GM12878 (cell line): Measurements from ENCODE around the gene RETREG2. TPM values are rescaled to one million over a fixed set of nuclear protein-coding genes. Genes with fewer than 3 reads are reported as not detected.

ENCODE experiments used
- ATAC-seq: fragments of 200-7000 bp; cut with Tn5 transposase; 3 replicates; pipeline ENCODE4 v1.9.1; 2020; ENCODE audit warnings: mild to moderate bottlenecking, moderate library complexity
- BruUV-seq: library from RNA; stranded (reverse); fragments of 400-500 nt; replicated peaks from 2 replicates; lab custom pipeline; 2021; lab: Mats Ljungman, UMichigan
- CTCF ChIA-PET: fragments of 300-600 bp; sonication (Branson Sonifier 250); formaldehyde crosslinking; extraction: SDS; loops from one replicate; lab custom pipeline; 2021; ENCODE audit warnings: inconsistent platforms; lab: Yijun Ruan, JAX
- POLR2A ChIA-PET: fragments of 350-600 bp; formaldehyde crosslinking; extraction: SDS; loops from one replicate; lab custom pipeline; 2021; ENCODE audit warnings: inconsistent platforms; lab: Charles Lee
- RAD21 ChIA-PET: fragments of 300-600 bp; sonication (Branson Sonifier 250); formaldehyde crosslinking; loops from one replicate; lab custom pipeline; 2023; ENCODE audit warnings: antibody characterized with exemption; ENCODE audit not compliant: unreplicated experiment; lab: Charles Lee
- SMC1A ChIA-PET: fragments of 300-600 bp; sonication (Branson Sonifier 250); formaldehyde crosslinking; loops from one replicate; lab custom pipeline; 2023; ENCODE audit not compliant: unreplicated experiment, uncharacterized antibody; lab: Charles Lee
- DNase-seq: peaks from one replicate; pipeline ENCODE4 v3.0.0-alpha.2; 2011; ENCODE audit warnings: low read depth, low spot score
- FAIRE-seq: peaks from 3 replicates; lab custom pipeline; 2011; peaks lifted over from hg19 to GRCh38; lab: Jason Lieb, UNC
- H2AFZ ChIP-seq: 2 replicates; pipeline ENCODE4 v1.6.0; 2011; ENCODE audit warnings: low read depth, low read length, control low read depth; ENCODE audit not compliant: control insufficient read depth
- H3K27ac ChIP-seq: 2 replicates; pipeline ENCODE4 v1.5.1; 2011; ENCODE audit warnings: control low read depth; ENCODE audit not compliant: control insufficient read depth, insufficient read depth
- H3K27me3 ChIP-seq, 2 experiments: replicated peaks in 1 of 2; 2 replicates each; pipeline versions ENCODE4 v1.6.0 to v1.6.1; 2011; ENCODE audit warnings: low read length in 1 of 2; ENCODE audit not compliant: control insufficient read depth in 2 of 2, insufficient read depth in 2 of 2
- H3K36me3 ChIP-seq, 2 experiments: 2 replicates each; pipeline ENCODE4 v1.5.1; 2011; ENCODE audit warnings: low read length in 1 of 2; ENCODE audit not compliant: control insufficient read depth in 2 of 2, insufficient read depth in 2 of 2
- H3K4me1 ChIP-seq: 2 replicates; pipeline ENCODE4 v1.6.1; 2011; ENCODE audit warnings: mild to moderate bottlenecking, low read length, moderate library complexity, mixed read lengths; ENCODE audit not compliant: control insufficient read depth, insufficient read depth
- H3K4me2 ChIP-seq: 2 replicates; pipeline ENCODE4 v1.6.0; 2011; ENCODE audit warnings: control low read depth; ENCODE audit not compliant: control insufficient read depth, insufficient read depth
- H3K4me3 ChIP-seq: fragments of 200-600 bp; sonication (generic); 2 replicates; pipeline ENCODE4 v1.5.1; 2016
- H3K79me2 ChIP-seq: 2 replicates; pipeline ENCODE4 v1.6.0; 2011; ENCODE audit warnings: low read length; ENCODE audit not compliant: control insufficient read depth, insufficient read depth
- H3K9ac ChIP-seq: 2 replicates; pipeline ENCODE4 v1.8.0; 2011; ENCODE audit warnings: low read length, control low read depth, mixed read lengths; ENCODE audit not compliant: control insufficient read depth, insufficient read depth
- H3K9me3 ChIP-seq: replicated peaks from 3 replicates; pipeline ENCODE4 v1.5.1; 2011; ENCODE audit warnings: mild to moderate bottlenecking, low read length; ENCODE audit not compliant: control insufficient read depth, insufficient read depth
- H4K20me1 ChIP-seq: 2 replicates; pipeline ENCODE4 v1.6.0; 2011; ENCODE audit not compliant: control insufficient read depth, insufficient read depth
- BCL11A ChIP-seq: IDR thresholded peaks from 2 replicates; pipeline ENCODE4 v1.6.1; 2011; ENCODE audit warnings: low read depth, low read length
- ELK1 ChIP-seq: IDR thresholded peaks from 2 replicates; pipeline ENCODE4 v1.6.1; 2012; ENCODE audit warnings: low read depth, low read length, improper control_type of control experiment
- HDGF ChIP-seq: fragments of 450-650 bp; IDR thresholded peaks from 2 replicates; pipeline ENCODE4 v1.6.1; 2016; ENCODE audit warnings: antibody characterized with exemption
- NR2C1 ChIP-seq: fragments of 450-650 bp; IDR thresholded peaks from 2 replicates; pipeline ENCODE4 v1.6.1; 2017; ENCODE audit warnings: antibody characterized with exemption, mild to moderate bottlenecking, moderate library complexity
- POLR2AphosphoS2 ChIP-seq: IDR thresholded peaks from 2 replicates; pipeline ENCODE4 v1.6.1; 2011; ENCODE audit warnings: low read depth, mild to moderate bottlenecking, low read length, improper control_type of control experiment, moderate library complexity
- RB1 ChIP-seq: fragments of 450-650 bp; formaldehyde crosslinking; IDR thresholded peaks from 2 replicates; pipeline ENCODE4 v1.6.1; 2017; ENCODE audit warnings: mild to moderate bottlenecking, borderline replicate concordance
- RUNX3 ChIP-seq: IDR thresholded peaks from 2 replicates; pipeline ENCODE4 v1.6.1; 2012; ENCODE audit warnings: low read length, inconsistent platforms
- ZBTB33 ChIP-seq: fragments of 450-650 bp; IDR thresholded peaks from 2 replicates; pipeline ENCODE4 v1.6.1; 2017; ENCODE audit warnings: mild to moderate bottlenecking
- ZNF384 ChIP-seq: IDR thresholded peaks from 2 replicates; pipeline ENCODE4 v1.6.1; 2012; ENCODE audit warnings: low read depth, mild to moderate bottlenecking, low read length, improper control_type of control experiment, borderline replicate concordance
- WGBS: methylation state at CpG from one replicate; pipeline ENCODE4 v1.1.6; 2016; ENCODE audit warnings: low lambda C conversion rate; ENCODE audit not compliant: insufficient replicate concordance, insufficient coverage; ENCODE audit errors: missing lambda C conversion rate; 5-methylcytosine and 5-hydroxymethylcytosine counted together
- in situ Hi-C: fragments of 300-500 bp; cut with MboI; formaldehyde crosslinking; loops from 9 replicates; pipeline ENCODE4 v1.14.3; 2018; ENCODE audit warnings: mixed read lengths
- intact Hi-C: fragments of 100-400 bp; cut with micrococcal nuclease; formaldehyde crosslinking; loops from one replicate; pipeline ENCODE4 v1.14.2; 2022; ENCODE audit not compliant: unreplicated experiment
- polyA plus RNA-seq, 11 experiments: library from polyadenylated mRNA; depleted of rRNA in 4 of 11; unstranded in 6 of 11; stranded (reverse) in 5 of 11; fragments of >200 nt; fragmentation: Nextera tagmentation in 4 of 11; fragmentation: Illumina TruSeq in 1 of 11; extraction: Ambion mirVana in 4 of 11; extraction: Trizol in 1 of 11; gene quantifications; 1 replicate in 1 of 11; 2 replicates in 10 of 11; pipeline versions ENCODE4 v1.2.1 to v1.2.3, GENCODE V29; 2011 to 2016; ENCODE audit warnings: inconsistent platforms in 2 of 11, missing spikeins in 2 of 11, low read depth in 1 of 11
- total RNA-seq, 4 experiments: library from RNA; depleted of rRNA in 3 of 4; stranded (reverse); fragments of >200 nt in 3 of 4; fragmentation: Illumina TruSeq in 1 of 4; extraction: Trizol in 1 of 4; gene quantifications; 2 replicates each; pipeline versions ENCODE4 v1.2.1 to v1.2.3, GENCODE V29; 2013 to 2021
- TF ChIP-seq, protein P1 (sequence below): fragments of 450-650 bp; formaldehyde crosslinking; IDR thresholded peaks from 2 replicates; pipeline ENCODE4 v1.4.0; 2022; ENCODE audit warnings: mild to moderate bottlenecking, moderate library complexity

RETREG2 gene
- total and polyA plus RNA-seq, 10 of the 15 experiments (the other 5 are each of a cell fraction or from before 2014, with no cell fraction given): 10.1 to 72.0 (median 28.3) TPM

DNA sequence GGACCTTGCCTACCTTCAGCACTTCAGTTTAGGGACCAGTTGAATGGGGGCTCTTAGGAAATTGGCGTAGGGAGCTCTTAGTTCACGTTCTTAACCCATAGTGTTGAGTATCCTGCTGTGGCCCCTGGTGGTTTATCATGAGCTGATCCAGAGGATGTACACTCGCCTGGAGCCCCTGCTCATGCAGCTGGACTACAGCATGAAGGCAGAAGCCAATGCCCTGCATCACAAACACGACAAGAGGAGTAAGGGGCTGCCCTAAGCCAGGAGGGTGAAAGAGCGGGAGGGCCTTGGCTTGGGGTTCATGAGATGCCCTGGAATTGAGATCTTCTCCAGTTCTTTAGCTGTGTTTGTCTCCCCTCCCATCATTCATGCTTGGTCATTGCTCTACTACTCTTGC, 2.9 kb downstream of the RETREG2 start:
- DNase-seq: no peak
- H2AFZ ChIP-seq: no peak overlapping the region
- no peak for TF ChIP-seq HDGF
- TF ChIP-seq, protein P1, sequence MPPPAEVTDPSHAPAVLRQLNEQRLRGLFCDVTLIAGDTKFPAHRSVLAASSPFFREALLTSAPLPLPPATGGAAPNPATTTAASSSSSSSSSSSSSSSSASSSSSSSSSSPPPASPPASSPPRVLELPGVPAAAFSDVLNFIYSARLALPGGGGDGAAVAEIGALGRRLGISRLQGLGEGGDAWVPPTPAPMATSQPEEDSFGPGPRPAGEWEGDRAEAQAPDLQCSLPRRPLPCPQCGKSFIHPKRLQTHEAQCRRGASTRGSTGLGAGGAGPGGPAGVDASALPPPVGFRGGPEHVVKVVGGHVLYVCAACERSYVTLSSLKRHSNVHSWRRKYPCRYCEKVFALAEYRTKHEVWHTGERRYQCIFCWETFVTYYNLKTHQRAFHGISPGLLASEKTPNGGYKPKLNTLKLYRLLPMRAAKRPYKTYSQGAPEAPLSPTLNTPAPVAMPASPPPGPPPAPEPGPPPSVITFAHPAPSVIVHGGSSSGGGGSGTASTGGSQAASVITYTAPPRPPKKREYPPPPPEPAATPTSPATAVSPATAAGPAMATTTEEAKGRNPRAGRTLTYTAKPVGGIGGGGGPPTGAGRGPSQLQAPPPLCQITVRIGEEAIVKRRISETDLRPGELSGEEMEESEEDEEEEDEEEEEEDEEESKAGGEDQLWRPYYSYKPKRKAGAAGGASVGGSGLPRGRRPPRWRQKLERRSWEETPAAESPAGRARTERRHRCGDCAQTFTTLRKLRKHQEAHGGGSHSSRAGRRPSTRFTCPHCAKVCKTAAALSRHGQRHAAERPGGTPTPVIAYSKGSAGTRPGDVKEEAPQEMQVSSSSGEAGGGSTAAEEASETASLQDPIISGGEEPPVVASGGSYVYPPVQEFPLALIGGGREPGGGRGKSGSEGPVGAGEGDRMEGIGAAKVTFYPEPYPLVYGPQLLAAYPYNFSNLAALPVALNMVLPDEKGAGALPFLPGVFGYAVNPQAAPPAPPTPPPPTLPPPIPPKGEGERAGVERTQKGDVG (CRISPR knock-in tag): no peak
- no peak for TF ChIP-seq POLR2AphosphoS2
- TF ChIP-seq NR2C1: no peak
- no peak for TF ChIP-seq RB1
- TF ChIP-seq ELK1: no peak
- no peak for TF ChIP-seq ZNF384
- no peak for TF ChIP-seq BCL11A
- TF ChIP-seq RUNX3: no peak
- no peak for TF ChIP-seq ZBTB33
- TF ChIP-seq, all 136 proteins: peak for 0
- ChIA-PET POLR2A (interaction anchor here (1.0 to 2.5 kb wide), 4 partner anchors 12 to 119 kb away, joined by 4 to 8 read pairs (median 6); partner anchors contain the start of gene ZFAND2B), RAD21 (no interaction called here), SMC1A (interaction anchor here (1.1 to 1.5 kb wide), 2 partner anchors 12 to 25 kb away, joined by 3 read pairs; partner anchors contain the start of gene ZFAND2B), CTCF (interaction anchor here (1.0 to 2.0 kb wide), 4 partner anchors 11 to 114 kb away, joined by 3 to 4 read pairs (median 4); no protein-coding TSS in a partner anchor)
- Histone ChIP-seq H3K4me2 (no peak overlapping the region), H3K79me2 (peaks cover 26% of the 10 kb centered on the region), H3K9ac (no peak overlapping the region), H3K4me3 (no peak overlapping the region), H3K27me3 (no peaks in the 10 kb centered on the region), H3K36me3 (peaks cover 6 to 10% of the 10 kb centered on the region in 2 experiments; a peak in 3 of 4 replicates), H3K9me3 (no peaks in the 10 kb centered on the region), H3K27ac (no peak overlapping the region), H3K4me1 (peaks cover 10% of the 10 kb centered on the region), H4K20me1 (no peaks in the 10 kb centered on the region)
- in situ Hi-C loops: no loop called here
- no peak for FAIRE-seq
- intact Hi-C loops: no loop called here
- no peak for ATAC-seq
- BruUV-seq: no TSS peak
- 99% methylated on average over 5 of the region's 5 CpGs for WGBS
